OCI-LY7 (cell line): ENCODE data around the gene ANK3.

Source experiments
- CTCF ChIP-seq: fragments of 200-600 bp; sonication (generic); conservative IDR thresholded peaks from 2 replicates; pipeline ENCODE4 v1.5.1; 2014; ENCODE audit warnings: mild to moderate bottlenecking, antibody characterized with exemption, low read length, moderate library complexity, mixed read lengths
- EZH2phosphoT487 ChIP-seq: fragments of 200-600 bp; sonication (generic); IDR thresholded peaks from 2 replicates; pipeline ENCODE4 v1.6.1; 2018; ENCODE audit warnings: low read depth, borderline replicate concordance, mild to moderate bottlenecking, mixed run types, antibody characterized with exemption, low read length, moderate library complexity, mixed read lengths

- TF ChIP-seq CTCF (no peak), EZH2phosphoT487 (no peak)
These were observed 245.6 kb downstream of the ANK3 start for GRCh38 chr10:60144099-60144498.
